Effector memory CD4-positive, alpha-beta T cell (primary cell): ENCODE data around the gene ENPP7.

Experiments used
- DNase-seq, 3 donors: peaks; one replicate each; pipeline ENCODE4 v3.0.0-alpha.2; 2020
- H3K27ac ChIP-seq: 2 replicates; pipeline ENCODE4 v1.7.0; 2013; ENCODE audit warnings: mild to moderate bottlenecking, low read length, moderate library complexity; ENCODE audit not compliant: insufficient read depth, poor library complexity, severe bottlenecking
- H3K27me3 ChIP-seq: replicated peaks from 2 replicates; pipeline ENCODE4 v1.7.0; 2013; ENCODE audit warnings: mild to moderate bottlenecking, low read length; ENCODE audit not compliant: insufficient read depth, control insufficient read depth, poor library complexity, severe bottlenecking
- H3K36me3 ChIP-seq: 2 replicates; pipeline ENCODE4 v1.7.0; 2013; ENCODE audit warnings: mild to moderate bottlenecking, low read length, moderate library complexity; ENCODE audit not compliant: control insufficient read depth, insufficient read depth
- H3K4me1 ChIP-seq: 2 replicates; pipeline ENCODE4 v1.7.0; 2013; ENCODE audit warnings: low read length, mild to moderate bottlenecking; ENCODE audit not compliant: control insufficient read depth, insufficient read depth, poor library complexity, severe bottlenecking
- H3K4me3 ChIP-seq: 2 replicates; pipeline ENCODE4 v1.7.0; 2013; ENCODE audit warnings: low read length, low read depth, mild to moderate bottlenecking; ENCODE audit not compliant: insufficient read depth, poor library complexity, severe bottlenecking
- H3K9me3 ChIP-seq: 2 replicates; pipeline ENCODE4 v1.7.0; 2013; ENCODE audit warnings: mild to moderate bottlenecking, low read length, moderate library complexity; ENCODE audit not compliant: control insufficient read depth

ENPP7 gene

GRCh38 chr17:79790805-79791734 is 60.3 kb downstream of the ENPP7 start:
- no peak overlapping the region for H3K27ac ChIP-seq
- peaks cover 27% of the 10 kb centered on the region for H3K4me1 ChIP-seq
- peaks cover 53% of the 10 kb centered on the region for H3K27me3 ChIP-seq
- DNase-seq, result no peak
- no peak overlapping the region for H3K4me3 ChIP-seq
- H3K36me3 ChIP-seq, result no peaks in the 10 kb centered on the region
- H3K9me3 ChIP-seq, result no peaks in the 10 kb centered on the region

DNA sequence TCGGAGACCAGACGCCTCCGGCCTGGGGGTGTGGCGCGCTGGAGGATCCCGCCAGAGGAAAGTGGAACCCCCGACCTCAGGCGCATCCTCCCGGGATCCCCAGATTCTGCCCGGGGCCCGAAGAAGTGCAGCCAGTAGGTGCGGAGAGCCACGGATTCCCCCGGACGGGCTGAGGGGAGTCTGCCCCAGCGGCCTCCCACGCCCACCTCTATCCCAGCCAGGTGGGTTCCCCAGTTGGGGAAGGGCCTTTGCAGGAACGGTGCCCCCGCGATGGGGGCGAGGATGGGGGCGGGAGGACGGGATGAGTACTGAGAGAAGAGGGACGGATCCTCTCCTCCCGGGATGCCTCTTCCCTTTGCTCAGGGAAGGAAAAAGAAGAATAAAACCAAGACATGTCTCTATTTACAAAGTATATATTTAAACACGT is 61.0 kb downstream of the ENPP7 start:
- Histone ChIP-seq H3K36me3 (no peaks in the 10 kb centered on the region), H3K27ac (no peak overlapping the region), H3K9me3 (no peaks in the 10 kb centered on the region), H3K4me3 (no peak overlapping the region), H3K27me3 (peaks cover 47% of the 10 kb centered on the region), H3K4me1 (peaks cover 33% of the 10 kb centered on the region)
- DNase-seq, result no peak
